Mesenchymal stem cell (in vitro differentiated cells and primary cell): ENCODE data around the gene NCS1.

Experiments used
- DNase-seq: peaks from one replicate; pipeline ENCODE4 v3.0.0-alpha.2; 2013
- H2AFZ ChIP-seq: one replicate; pipeline ENCODE4 v1.6.1; 2013; ENCODE audit warnings: low read depth, mild to moderate bottlenecking, control low read depth, inconsistent platforms, low read length, moderate library complexity
- H2AK5ac ChIP-seq: 2 replicates; pipeline ENCODE4 v1.6.1; 2013; ENCODE audit warnings: low read length, moderate library complexity, mild to moderate bottlenecking, inconsistent platforms; ENCODE audit not compliant: severe bottlenecking
- H2BK120ac ChIP-seq: one replicate; pipeline ENCODE4 v1.6.1; 2013; ENCODE audit warnings: low read depth, mild to moderate bottlenecking, inconsistent platforms, low read length, moderate library complexity
- H2BK12ac ChIP-seq, 2 experiments: one replicate each; pipeline ENCODE4 v1.6.1; 2013; ENCODE audit warnings: inconsistent platforms in 2 of 2, low read length in 2 of 2, mild to moderate bottlenecking in 2 of 2, moderate library complexity in 2 of 2, control low read depth in 1 of 2
- H2BK15ac ChIP-seq: one replicate; pipeline ENCODE4 v1.6.1; 2013; ENCODE audit warnings: mild to moderate bottlenecking, low read depth, inconsistent platforms; ENCODE audit not compliant: poor library complexity, severe bottlenecking
- H2BK5ac ChIP-seq: 2 replicates; pipeline ENCODE4 v1.6.1; 2013; ENCODE audit warnings: low read depth, mild to moderate bottlenecking, low read length, control low read depth, inconsistent platforms; ENCODE audit not compliant: poor library complexity, severe bottlenecking
- H3K14ac ChIP-seq, 2 experiments: one replicate each; pipeline ENCODE4 v1.6.1; 2013; ENCODE audit warnings: inconsistent platforms in 2 of 2, low read length in 2 of 2, control low read depth in 1 of 2, mild to moderate bottlenecking in 1 of 2, moderate library complexity in 1 of 2
- H3K18ac ChIP-seq, 2 experiments: one replicate each; pipeline ENCODE4 v1.6.1; 2013; ENCODE audit warnings: inconsistent platforms in 2 of 2, low read length in 2 of 2, control low read depth in 1 of 2, low read depth in 1 of 2, mild to moderate bottlenecking in 1 of 2
- H3K23ac ChIP-seq, 2 experiments: one replicate each; pipeline ENCODE4 v1.6.1; 2013; ENCODE audit warnings: inconsistent platforms in 2 of 2, low read length in 2 of 2, mild to moderate bottlenecking in 2 of 2, moderate library complexity in 2 of 2, control low read depth in 1 of 2
- H3K27ac ChIP-seq: 2 replicates; pipeline ENCODE4 v1.5.1; 2013; ENCODE audit warnings: mild to moderate bottlenecking, moderate library complexity, low read length, control low read depth, inconsistent platforms; ENCODE audit not compliant: poor library complexity, severe bottlenecking
- H3K27me3 ChIP-seq, 2 experiments: 2 replicates each; pipeline versions ENCODE4 v1.6.1 to v1.7.0; 2013; ENCODE audit warnings: low read length in 2 of 2, mild to moderate bottlenecking in 2 of 2, moderate library complexity in 2 of 2, control low read depth in 1 of 2, inconsistent platforms in 1 of 2; ENCODE audit not compliant: control insufficient read depth in 1 of 2, insufficient read depth in 1 of 2
- H3K36me3 ChIP-seq, 2 experiments: 2 replicates each; pipeline versions ENCODE4 v1.6.1 to v1.7.0; 2013; ENCODE audit warnings: low read length in 2 of 2, control low read depth in 1 of 2, inconsistent platforms in 1 of 2, low read depth in 1 of 2, mild to moderate bottlenecking in 1 of 2; ENCODE audit not compliant: insufficient read depth in 2 of 2, control insufficient read depth in 1 of 2
- H3K4ac ChIP-seq, 2 experiments: one replicate each; pipeline ENCODE4 v1.6.1; 2013; ENCODE audit warnings: inconsistent platforms in 2 of 2, low read length in 2 of 2, mild to moderate bottlenecking in 2 of 2, moderate library complexity in 2 of 2, control low read depth in 1 of 2, low read depth in 1 of 2
- H3K4me1 ChIP-seq: 2 replicates; pipeline ENCODE4 v1.6.1; 2013; ENCODE audit warnings: low read depth, low read length, control low read depth; ENCODE audit not compliant: control insufficient read depth, insufficient read depth
- H3K4me2 ChIP-seq: 2 replicates; pipeline ENCODE4 v1.6.1; 2013; ENCODE audit warnings: low read length, mild to moderate bottlenecking, inconsistent platforms; ENCODE audit not compliant: poor library complexity, severe bottlenecking
- H3K4me3 ChIP-seq, 2 experiments: 2 replicates each; pipeline versions ENCODE4 v1.5.1 to v1.7.0; 2013; ENCODE audit warnings: low read length in 2 of 2, mild to moderate bottlenecking in 2 of 2, control low read depth in 1 of 2, low read depth in 1 of 2; ENCODE audit not compliant: insufficient read depth in 1 of 2
- H3K79me1 ChIP-seq: replicated peaks from 2 replicates; pipeline ENCODE4 v1.6.1; 2013; ENCODE audit warnings: mild to moderate bottlenecking, control low read depth, low read length, inconsistent platforms; ENCODE audit not compliant: poor library complexity, severe bottlenecking
- H3K9ac ChIP-seq: 2 replicates; pipeline ENCODE4 v1.7.0; 2013; ENCODE audit warnings: mild to moderate bottlenecking, low read length, moderate library complexity
- H3K9me3 ChIP-seq: 2 replicates; pipeline ENCODE4 v1.7.0; 2013; ENCODE audit warnings: mild to moderate bottlenecking, low read length; ENCODE audit not compliant: control insufficient read depth
- H4K8ac ChIP-seq: one replicate; pipeline ENCODE4 v1.6.1; 2013; ENCODE audit warnings: inconsistent platforms, mild to moderate bottlenecking, low read length, moderate library complexity
- H4K91ac ChIP-seq: one replicate; pipeline ENCODE4 v1.6.1; 2013; ENCODE audit warnings: mild to moderate bottlenecking, low read length, inconsistent platforms
- WGBS: methylation state at CpG from one replicate; pipeline ENCODE4 v1.1.7; 2013; ENCODE audit warnings: mixed read lengths; 5-methylcytosine and 5-hydroxymethylcytosine counted together

NCS1 gene

DNA sequence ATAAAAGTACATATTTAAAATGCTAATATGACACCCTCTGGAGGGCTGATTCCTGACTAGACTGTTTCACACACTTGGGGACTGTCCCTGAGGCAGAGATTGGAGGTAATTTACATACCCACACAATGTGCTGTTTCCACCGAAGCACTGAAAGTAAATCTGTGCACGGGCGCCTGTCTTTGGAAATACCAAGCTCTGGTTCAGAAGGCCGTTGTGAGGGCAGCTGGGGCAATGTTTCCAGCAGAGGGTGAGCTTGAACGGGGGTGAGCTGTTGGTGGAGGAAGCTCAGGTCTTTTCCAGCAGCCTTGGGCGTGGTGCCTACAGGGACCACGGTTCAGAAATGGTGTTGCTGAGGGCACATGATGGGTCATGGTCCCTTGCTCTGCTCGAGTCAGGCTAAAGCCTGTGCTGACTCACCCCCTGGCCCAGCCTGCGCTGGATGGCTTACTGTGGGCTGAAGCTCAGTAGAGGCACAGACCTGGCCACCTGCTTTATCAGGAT, 67.6 kb downstream of the NCS1 start:
- H3K9me3 ChIP-seq = no peaks in the 10 kb centered on the region
- no peak for DNase-seq
- no peak overlapping the region for H4K91ac ChIP-seq
- no peak overlapping the region for H3K23ac ChIP-seq
- peaks cover under 1 to 17% of the 10 kb centered on the region in 2 experiments for H3K36me3 ChIP-seq
- H2AFZ ChIP-seq = no peak overlapping the region
- H3K9ac ChIP-seq = no peak overlapping the region
- no peak overlapping the region for H2BK12ac ChIP-seq
- H2BK120ac ChIP-seq = no peak overlapping the region
- H2BK15ac ChIP-seq = no peak overlapping the region
- peaks cover 40% of the 10 kb centered on the region for H3K4me1 ChIP-seq
- no peak overlapping the region for H3K4me3 ChIP-seq
- no peak overlapping the region for H2BK5ac ChIP-seq
- H3K4ac ChIP-seq = no peak overlapping the region
- no peak overlapping the region for H2AK5ac ChIP-seq
- WGBS = 77% methylated on average over 9 of the region's 9 CpGs
- no peak overlapping the region for H4K8ac ChIP-seq
- H3K14ac ChIP-seq = no peak overlapping the region
- H3K4me2 ChIP-seq = no peak overlapping the region
- H3K18ac ChIP-seq = no peak overlapping the region
- H3K79me1 ChIP-seq = peaks cover 11% of the 10 kb centered on the region
- peaks cover 0 to 9% of the 10 kb centered on the region in 2 experiments for H3K27me3 ChIP-seq
- no peak overlapping the region for H3K27ac ChIP-seq

DNA sequence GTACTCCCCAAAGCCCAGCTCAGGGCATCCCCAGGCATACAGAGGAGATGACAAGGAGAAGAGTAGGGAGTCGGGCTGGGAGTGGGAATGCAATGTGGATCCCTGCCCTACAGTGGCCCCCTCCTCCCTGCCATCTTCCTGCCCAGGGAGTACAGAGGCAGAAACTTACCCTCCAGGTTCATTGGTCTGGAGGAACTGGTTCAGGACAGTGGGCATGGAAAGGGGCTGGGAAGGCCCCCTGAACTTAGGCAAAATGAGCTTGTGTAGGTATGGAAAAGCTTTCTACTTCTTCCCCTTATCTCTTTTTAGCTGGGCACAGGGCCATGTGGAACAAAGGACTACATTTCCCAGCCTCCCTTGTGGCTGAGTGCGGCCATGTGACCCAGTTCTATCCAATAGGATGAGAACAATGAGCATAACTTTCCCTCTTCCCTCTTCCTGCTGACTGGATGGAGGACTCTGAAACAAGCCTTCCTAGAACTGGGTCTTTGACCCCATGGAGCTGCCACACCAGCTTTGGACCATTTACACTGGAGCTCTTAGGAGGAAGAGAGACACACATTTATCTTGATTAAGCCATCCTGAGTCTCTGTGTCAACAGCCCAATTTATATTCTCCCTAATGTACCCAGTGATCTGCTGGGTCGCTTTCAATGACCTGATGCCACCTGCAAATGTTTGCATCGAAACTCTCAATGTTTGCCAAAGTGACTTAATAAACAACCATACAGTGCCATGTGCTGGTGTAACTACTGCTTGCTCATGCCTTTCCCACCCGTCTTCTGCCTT, 68.4 kb downstream of the NCS1 start:
- Histone ChIP-seq H3K79me1 (peaks cover 8% of the 10 kb centered on the region), H3K4me1 (peaks cover 34% of the 10 kb centered on the region), H3K27ac (no peak overlapping the region), H3K14ac (peak overlapping the region in 1 of 2 experiments; percentile 21), H3K36me3 (peaks cover 0 to 9% of the 10 kb centered on the region in 2 experiments), H3K9me3 (no peaks in the 10 kb centered on the region), H4K91ac (peak overlapping the region; percentile 20), H2AFZ (peak overlapping the region; percentile 34), H2BK15ac (no peak overlapping the region), H3K27me3 (peaks cover 0 to 14% of the 10 kb centered on the region in 2 experiments), H2AK5ac (peak overlapping the region; percentile 29), H2BK5ac (no peak overlapping the region), H3K9ac (no peak overlapping the region), H3K4me3 (no peak overlapping the region), H3K23ac (no peak overlapping the region), H2BK12ac (no peak overlapping the region), H4K8ac (peak overlapping the region; percentile 88), H3K4ac (peak overlapping the region; percentile 24 to 32), H3K4me2 (no peak overlapping the region), H3K18ac (peak overlapping the region in 1 of 2 experiments; percentile 22), H2BK120ac (no peak overlapping the region)
- peak; percentile 77 for DNase-seq
- 79% methylated on average over 4 of the region's 5 CpGs for whole genome bisulfite sequencing

DNA sequence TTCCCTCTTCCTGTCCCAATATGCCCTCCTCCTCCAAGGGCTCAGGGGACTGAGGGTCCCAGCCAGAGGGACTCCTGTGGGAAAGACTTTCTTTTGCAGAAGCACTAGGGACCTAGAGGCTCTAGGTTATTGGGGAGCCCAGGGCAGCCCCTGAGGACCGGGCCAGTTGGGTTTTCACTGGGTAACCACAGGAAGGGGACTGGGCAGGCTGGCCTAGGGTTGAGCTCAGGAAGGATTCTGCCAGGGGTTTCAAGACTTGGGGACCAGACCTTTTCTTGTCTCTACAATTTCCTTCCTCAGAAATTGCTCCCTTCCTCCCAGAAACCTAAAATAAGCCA, 69.0 kb downstream of the NCS1 start:
- Histone ChIP-seq H3K27ac (no peak overlapping the region), H3K9me3 (no peaks in the 10 kb centered on the region), H2BK120ac (no peak overlapping the region), H3K23ac (no peak overlapping the region), H4K91ac (peak overlapping the region; percentile 20), H2AK5ac (no peak overlapping the region), H2BK15ac (no peak overlapping the region), H3K4me1 (peaks cover 32% of the 10 kb centered on the region), H3K18ac (peak overlapping the region in 1 of 2 experiments; percentile 22), H2BK12ac (no peak overlapping the region), H2BK5ac (no peak overlapping the region), H3K4me3 (no peak overlapping the region), H3K14ac (peak overlapping the region in 1 of 2 experiments; percentile 21), H3K4me2 (no peak overlapping the region), H3K4ac (peak overlapping the region; percentile 24 to 32), H3K27me3 (peaks cover 0 to 14% of the 10 kb centered on the region in 2 experiments), H3K9ac (no peak overlapping the region), H3K79me1 (peaks cover 6% of the 10 kb centered on the region), H3K36me3 (peaks cover 0 to 6% of the 10 kb centered on the region in 2 experiments), H4K8ac (peak overlapping the region; percentile 88), H2AFZ (peak overlapping the region; percentile 34)
- no peak for DNase-seq
- WGBS = 100% methylated on average over 1 of the region's 1 CpG

DNA sequence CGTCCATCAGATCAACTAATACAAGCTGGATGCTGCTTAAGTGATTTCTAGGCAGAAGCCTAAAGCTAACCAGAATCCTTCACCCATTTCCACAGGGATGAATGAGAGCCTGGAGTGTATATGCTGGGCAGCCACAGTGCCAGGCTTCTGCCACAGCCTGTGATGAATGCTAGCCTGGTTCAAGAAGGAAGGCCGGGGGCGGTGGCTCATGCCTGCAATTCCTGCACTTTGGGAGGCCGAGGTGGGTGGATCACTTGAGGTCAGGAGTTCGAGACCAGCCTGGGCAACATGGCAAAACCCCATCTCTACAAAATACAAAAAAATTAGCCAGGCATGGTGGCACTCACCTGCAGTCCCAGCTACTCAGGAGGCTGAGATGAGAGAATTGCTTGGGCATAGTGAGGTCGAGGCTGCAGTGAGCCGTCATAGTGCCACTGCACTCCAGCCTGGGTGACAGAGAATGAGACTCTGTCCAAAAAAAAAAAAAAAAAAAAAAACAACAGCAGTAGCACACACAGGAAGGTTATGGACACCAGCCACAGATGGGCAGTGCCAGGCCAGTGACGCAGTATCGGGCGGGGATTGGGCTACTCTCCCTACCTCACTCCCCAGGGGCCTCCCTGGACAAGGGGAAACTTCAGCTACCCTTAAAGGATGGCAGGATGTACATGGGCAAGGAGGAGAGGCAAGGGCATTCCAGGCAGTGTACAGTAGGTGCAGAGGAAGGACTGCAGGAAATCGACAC, 70.2 kb downstream of the NCS1 start:
- Histone ChIP-seq H2AK5ac (no peak overlapping the region), H3K27me3 (peaks cover 0 to 14% of the 10 kb centered on the region in 2 experiments), H2BK12ac (no peak overlapping the region), H3K23ac (no peak overlapping the region), H3K9ac (peak overlapping the region; percentile 44), H3K4me1 (peaks cover 23% of the 10 kb centered on the region), H3K4ac (no peak overlapping the region), H2BK120ac (no peak overlapping the region), H3K14ac (no peak overlapping the region), H3K27ac (no peak overlapping the region), H2AFZ (no peak overlapping the region), H3K36me3 (no peaks in the 10 kb centered on the region), H3K18ac (no peak overlapping the region), H3K4me3 (no peak overlapping the region), H3K79me1 (no peaks in the 10 kb centered on the region), H4K91ac (no peak overlapping the region), H4K8ac (no peak overlapping the region), H3K9me3 (no peaks in the 10 kb centered on the region), H2BK5ac (no peak overlapping the region), H2BK15ac (no peak overlapping the region), H3K4me2 (no peak overlapping the region)
- no peak for DNase-seq
- WGBS = 82% methylated on average over 6 of the region's 11 CpGs
